Esophagus squamous epithelium (tissue), 5 donors: ENCODE measurements around the gene RARG. TPM values are rescaled to one million over a fixed set of nuclear protein-coding genes. Genes with fewer than 3 reads are reported as not detected.

Experiments used
- DNase-seq: peaks from one replicate; lab custom pipeline; 2025; lab: John Stamatoyannopoulos, UW
- H3K27ac ChIP-seq, 4 donors: fragments of 200-600 bp; sonication (generic); one replicate each; pipeline ENCODE4 v1.5.1; 2016 to 2019; ENCODE audit warnings: mild to moderate bottlenecking in 1 of 4
- H3K27me3 ChIP-seq, 4 donors: fragments of 200-600 bp; sonication (generic); 1 replicate in 3 of 4; 2 replicates in 1 of 4; pipeline versions ENCODE4 v1.5.1 to v1.6.0; 2017 to 2021; ENCODE audit warnings: antibody characterized with exemption in 1 of 4
- H3K36me3 ChIP-seq, 3 donors: fragments of 200-600 bp; sonication (generic); one replicate each; pipeline ENCODE4 v1.5.1; 2016 to 2019
- H3K4me1 ChIP-seq, 3 donors: fragments of 200-600 bp; sonication (generic); one replicate each; pipeline ENCODE4 v1.5.1; 2017 to 2019
- H3K4me3 ChIP-seq, 4 donors: fragments of 200-600 bp; sonication (generic); 1 replicate in 3 of 4; 2 replicates in 1 of 4; pipeline ENCODE4 v1.5.1; 2016 to 2019; ENCODE audit warnings: mild to moderate bottlenecking in 2 of 4, moderate library complexity in 1 of 4
- H3K9me3 ChIP-seq, 3 donors: fragments of 200-600 bp; sonication (generic); one replicate each; pipeline ENCODE4 v1.5.1; 2016 to 2019
- CTCF ChIP-seq, 6 experiments: fragments of 450-650 bp in 4 of 6; fragments of 200-600 bp in 2 of 6; sonication (generic) in 2 of 6; IDR thresholded peaks; one replicate each; pipeline ENCODE4 v1.5.1; 2016 to 2019; ENCODE audit warnings: antibody characterized with exemption in 6 of 6, mild to moderate bottlenecking in 4 of 6, moderate library complexity in 4 of 6
- POLR2A ChIP-seq, 4 donors: fragments of 450-650 bp; IDR thresholded peaks; one replicate each; pipeline ENCODE4 v1.6.1; 2017; ENCODE audit warnings: antibody characterized with exemption in 4 of 4, mild to moderate bottlenecking in 4 of 4, moderate library complexity in 3 of 4
- WGBS, 2 donors: methylation state at CpG; one replicate each; pipeline ENCODE4 v1.1.5; 2018; 5-methylcytosine and 5-hydroxymethylcytosine counted together
- intact Hi-C: fragments of 100-400 bp; cut with DNase I; formaldehyde crosslinking; loops from one replicate; pipeline ENCODE4 v1.15.0; 2022
- total RNA-seq, 4 donors: library from RNA; depleted of rRNA; stranded (reverse); fragments of >200 nt; gene quantifications; one replicate each; pipeline ENCODE4 v1.1.0, GENCODE V29; 2016
- donor health status: DM: yes; HTN: yes; CAD: no.

Gene RARG
- total RNA-seq, 4 donors from 2014 or later: 98.0 to 171 (median 125) TPM

GRCh38 chr12:53201177-53201541, 30.9 kb downstream of the RARG start:
- no peak for DNase-seq
- H3K9me3 ChIP-seq: no peaks in the 10 kb centered on the region
- WGBS, 2 donors: 67 to 77% methylated on average over 1 of the region's 1 CpG
- H3K4me1 ChIP-seq: peaks cover 4 to 47% (median 11%) of the 10 kb centered on the region in 3 donors
- intact Hi-C loops: no loop called here
- H3K27ac ChIP-seq: peak overlapping the region in 1 of 4 donors; percentile 11
- H3K27me3 ChIP-seq: no peaks in the 10 kb centered on the region
- H3K4me3 ChIP-seq: no peak overlapping the region
- TF ChIP-seq POLR2A (IDR thresholded peaks at IDR 0.05) (no peak), CTCF (IDR thresholded peaks at IDR 0.05) (no peak)
- H3K36me3 ChIP-seq: peaks cover 0 to 13% (median 0%) of the 10 kb centered on the region in 3 donors

GRCh38 chr12:53200458-53201176, 31.4 kb downstream of the RARG start:
- TF ChIP-seq POLR2A (IDR thresholded peaks at IDR 0.05) (no peak), CTCF (IDR thresholded peaks at IDR 0.05) (no peak)
- H3K36me3 ChIP-seq: peaks cover 0 to 13% (median 0%) of the 10 kb centered on the region in 3 donors
- H3K27ac ChIP-seq: peak overlapping the region in 2 of 4 donors; percentile 6 to 11
- no peaks in the 10 kb centered on the region for H3K9me3 ChIP-seq
- no peaks in the 10 kb centered on the region for H3K27me3 ChIP-seq
- no peak for DNase-seq
- no peak overlapping the region for H3K4me3 ChIP-seq
- intact Hi-C loops: no loop called here
- 41 to 67% methylated on average over 9 to 10 of the region's 10 CpGs for WGBS, 2 donors
- peaks cover 4 to 47% (median 11%) of the 10 kb centered on the region in 3 donors for H3K4me1 ChIP-seq

GRCh38 chr12:53200107-53200457, 31.9 kb downstream of the RARG start:
- TF ChIP-seq CTCF (IDR thresholded peaks at IDR 0.05): no peak
- TF ChIP-seq POLR2A (IDR thresholded peaks at IDR 0.05): no peak
- intact Hi-C loops: no loop called here
- WGBS, 2 donors: 88 to 90% methylated on average over 2 of the region's 2 CpGs
- no peak for DNase-seq
- peaks cover 0 to 13% (median 0%) of the 10 kb centered on the region in 3 donors for H3K36me3 ChIP-seq
- no peaks in the 10 kb centered on the region for H3K27me3 ChIP-seq
- no peak overlapping the region for H3K4me3 ChIP-seq
- H3K9me3 ChIP-seq: no peaks in the 10 kb centered on the region
- H3K27ac ChIP-seq: no peak overlapping the region
- peaks cover 4 to 47% (median 11%) of the 10 kb centered on the region in 3 donors for H3K4me1 ChIP-seq

- Histone ChIP-seq H3K4me3 (no peak overlapping the region), H3K27ac (no peak overlapping the region), H3K27me3 (no peaks in the 10 kb centered on the region), H3K9me3 (no peaks in the 10 kb centered on the region), H3K4me1 (peaks cover 4 to 44% (median 11%) of the 10 kb centered on the region in 3 donors), H3K36me3 (peaks cover 0 to 13% (median 0%) of the 10 kb centered on the region in 3 donors)
- intact Hi-C loops: loop anchor here (5.0 kb wide), 1 partner anchor 37 kb away; no protein-coding TSS in a partner anchor
- no peak for DNase-seq
- TF ChIP-seq CTCF (IDR thresholded peaks at IDR 0.05) (no peak), POLR2A (IDR thresholded peaks at IDR 0.05) (no peak)
- 78 to 86% methylated on average over 2 to 3 of the region's 3 CpGs for WGBS, 2 donors
Measured at GRCh38 chr12:53199700-53200099, 32.3 kb downstream of the RARG start.

GRCh38 chr12:53198486-53199110, 33.4 kb downstream of the RARG start:
- Histone ChIP-seq H3K4me3 (no peak overlapping the region), H3K27me3 (no peaks in the 10 kb centered on the region), H3K9me3 (no peaks in the 10 kb centered on the region), H3K36me3 (peaks cover 0 to 13% (median 0%) of the 10 kb centered on the region in 3 donors), H3K4me1 (peaks cover 4 to 44% (median 11%) of the 10 kb centered on the region in 3 donors), H3K27ac (no peak overlapping the region)
- TF ChIP-seq CTCF (IDR thresholded peaks at IDR 0.05) (no peak), POLR2A (IDR thresholded peaks at IDR 0.05) (no peak)
- WGBS, 2 donors: 58 to 90% methylated on average over 2 to 5 of the region's 5 CpGs
- DNase-seq: no peak
- intact Hi-C loops: loop anchor here (5.0 kb wide), 1 partner anchor 36 kb away; no protein-coding TSS in a partner anchor
